Muscle of back (tissue), 11 donors: ENCODE measurements around the gene LAMC1. TPM values are rescaled to one million over a fixed set of nuclear protein-coding genes. Genes with fewer than 3 reads are reported as not detected.
"Not testable (repeated sequence)": the region's sequence is repeated elsewhere in the genome, so short reads cannot be mapped to it uniquely, and the experiment has no call there.

Experiments
- DNase-seq, 3 donors: peaks; one replicate each; pipeline versions ENCODE4 v3.0.0 to v3.0.0-alpha.2; 2013
- polyA plus RNA-seq, 10 donors: library from polyadenylated mRNA; unstranded; fragments of 120-200 nt; gene quantifications; one replicate each; pipeline ENCODE4 v1.2.1, GENCODE V29; 2013; ENCODE audit not compliant: insufficient read length in 10 of 10

The LAMC1 gene
- polyA plus RNA-seq, 10 donors: 272 to 386 (median 317) TPM

DNA sequence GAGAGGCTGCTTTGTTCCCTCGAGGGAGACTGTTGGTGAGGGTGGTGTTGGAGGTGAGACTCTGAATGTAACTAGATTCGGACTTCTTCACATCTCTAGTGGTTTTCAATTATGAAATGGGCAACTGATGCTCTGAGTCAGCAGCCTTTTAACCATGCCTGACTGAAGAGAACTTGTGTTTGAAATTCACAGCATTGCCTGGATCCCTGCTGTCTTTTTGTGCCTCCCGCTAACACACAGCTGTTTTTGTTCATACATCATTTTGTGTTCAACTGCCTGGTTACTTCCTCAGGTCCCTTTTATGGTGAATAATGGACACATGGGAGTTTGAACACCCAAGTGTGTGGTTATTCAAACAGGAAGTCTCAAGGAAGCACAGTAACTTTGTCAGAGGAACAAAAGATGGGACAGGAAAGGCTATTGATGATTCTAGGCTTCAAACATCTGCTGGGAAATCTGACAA is 16.8 kb downstream of the LAMC1 start:
- peak in 2 of 3 donors; percentile 58 to 74 for DNase-seq

DNA sequence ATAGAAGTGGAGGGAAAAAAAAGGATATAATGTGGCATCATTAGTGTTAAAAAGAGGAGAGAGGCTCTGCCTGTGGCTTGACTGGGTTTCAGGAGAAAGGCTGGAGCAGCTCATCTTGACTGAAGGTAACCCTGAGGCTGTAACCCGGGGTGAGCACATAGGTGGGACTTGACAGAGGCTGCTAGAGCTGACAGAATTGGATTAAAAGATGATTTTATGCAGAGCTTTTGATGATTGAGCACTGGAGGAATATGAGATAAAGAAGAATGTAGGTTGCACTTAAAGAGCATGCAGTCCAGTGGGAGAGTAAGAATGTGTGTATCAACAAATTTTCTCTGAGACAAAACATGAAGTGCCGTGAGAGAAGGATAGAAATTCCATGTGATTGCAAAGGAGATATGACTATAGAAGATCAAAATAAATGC is 17.3 kb downstream of the LAMC1 start:
- DNase-seq: no peak

DNA sequence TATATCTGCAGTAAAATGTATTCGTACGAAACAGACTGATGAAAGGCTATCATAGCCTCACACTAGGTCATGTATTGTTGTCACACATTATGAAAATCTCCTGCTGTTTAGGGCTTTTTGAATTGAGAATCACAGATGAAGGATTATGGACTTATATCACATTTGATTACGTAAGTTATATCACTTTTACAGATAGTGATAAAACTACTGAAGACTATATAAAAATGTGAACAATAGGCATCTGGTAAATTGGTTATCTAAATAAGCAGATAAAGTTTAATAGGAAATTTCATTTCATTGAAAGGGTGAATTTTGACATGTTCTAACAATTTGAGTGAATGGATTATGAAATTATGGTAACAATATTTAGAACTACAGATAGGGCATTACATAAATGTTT is 20.0 kb downstream of the LAMC1 start:
- no peak for DNase-seq

DNA sequence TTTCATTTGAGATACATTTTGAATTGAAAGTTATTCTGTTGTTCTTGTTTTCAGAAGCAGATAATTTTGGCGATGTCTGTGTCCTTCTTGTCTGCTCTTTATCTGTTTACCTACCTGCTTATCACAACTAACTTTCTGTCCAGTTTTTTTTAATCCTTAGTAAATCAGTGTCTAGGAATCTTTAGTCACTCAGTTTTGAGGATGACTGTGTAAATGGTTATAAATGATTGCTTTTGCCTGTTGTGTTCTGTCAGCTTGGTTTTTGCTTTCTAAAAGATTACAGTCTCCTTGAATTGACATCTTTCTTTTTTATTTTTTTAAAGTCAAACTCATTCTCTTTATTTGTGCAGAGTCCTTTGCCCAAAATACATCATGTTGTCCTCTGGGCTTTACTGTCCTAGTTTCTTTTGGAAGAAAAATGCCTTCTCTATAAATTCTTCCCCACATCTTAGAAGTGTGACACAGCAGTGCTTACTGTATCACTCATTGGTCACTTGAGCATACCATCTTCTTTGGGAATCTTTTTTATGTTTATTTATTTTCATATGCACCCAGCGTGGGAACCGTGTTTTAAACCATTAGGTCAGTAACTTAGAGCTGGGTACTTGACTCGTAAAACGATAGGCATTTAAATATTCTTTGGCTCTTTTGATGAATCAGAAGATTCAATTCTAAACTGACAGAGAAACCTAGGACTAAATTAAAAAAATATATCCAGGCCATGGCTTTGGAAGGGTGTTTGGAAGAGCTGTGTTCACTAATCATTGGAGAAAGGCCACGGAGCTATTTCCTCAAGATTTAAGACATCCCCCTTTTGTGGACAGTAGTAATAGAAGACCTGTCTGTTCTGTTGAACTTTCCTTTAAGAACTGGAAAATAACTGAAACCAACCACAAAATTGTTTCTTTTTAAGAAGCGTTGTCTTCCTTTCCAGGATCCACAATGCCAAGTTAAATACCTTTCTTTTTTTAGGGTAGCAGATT is 20.9 kb downstream of the LAMC1 start:
- peak in 2 of 3 donors; percentile 31 to 53 for DNase-seq

DNA sequence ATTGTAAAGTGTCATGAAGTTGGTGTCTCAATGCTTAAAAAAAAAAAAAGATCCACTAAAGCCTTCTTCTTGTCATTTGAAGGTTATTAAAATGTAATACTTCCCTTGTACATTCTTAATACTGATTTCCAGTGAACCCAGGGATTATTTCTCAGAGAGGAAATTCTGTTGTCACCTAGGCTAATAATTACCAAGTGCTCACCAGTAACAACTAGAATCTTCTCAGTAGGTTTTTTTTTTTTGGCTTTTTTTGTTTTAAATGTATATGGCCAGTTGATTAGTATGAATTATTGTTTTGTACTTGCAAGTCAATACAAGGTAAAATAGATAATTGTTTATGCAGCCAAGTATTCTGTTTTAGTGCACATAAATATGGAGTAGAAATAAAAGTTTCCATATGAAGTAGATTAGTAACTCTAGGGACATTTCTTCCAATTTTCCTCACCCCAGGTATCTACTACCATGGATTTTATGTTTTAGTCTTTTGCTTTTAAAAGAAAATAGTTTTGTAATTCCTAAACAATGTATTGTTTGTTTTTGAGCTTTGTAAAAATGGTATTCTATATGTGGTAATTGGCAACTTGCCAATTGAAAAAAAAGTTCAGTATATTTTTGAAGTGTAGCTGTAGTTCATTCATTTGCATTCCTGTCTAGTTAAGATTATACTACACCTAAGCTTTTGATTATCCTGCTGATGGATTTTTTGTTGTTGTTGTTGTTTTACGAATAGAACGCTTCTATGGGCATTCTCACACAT is 21.9 kb downstream of the LAMC1 start:
- peak in 1 of 3 donors; percentile 26 for DNase-seq

DNA sequence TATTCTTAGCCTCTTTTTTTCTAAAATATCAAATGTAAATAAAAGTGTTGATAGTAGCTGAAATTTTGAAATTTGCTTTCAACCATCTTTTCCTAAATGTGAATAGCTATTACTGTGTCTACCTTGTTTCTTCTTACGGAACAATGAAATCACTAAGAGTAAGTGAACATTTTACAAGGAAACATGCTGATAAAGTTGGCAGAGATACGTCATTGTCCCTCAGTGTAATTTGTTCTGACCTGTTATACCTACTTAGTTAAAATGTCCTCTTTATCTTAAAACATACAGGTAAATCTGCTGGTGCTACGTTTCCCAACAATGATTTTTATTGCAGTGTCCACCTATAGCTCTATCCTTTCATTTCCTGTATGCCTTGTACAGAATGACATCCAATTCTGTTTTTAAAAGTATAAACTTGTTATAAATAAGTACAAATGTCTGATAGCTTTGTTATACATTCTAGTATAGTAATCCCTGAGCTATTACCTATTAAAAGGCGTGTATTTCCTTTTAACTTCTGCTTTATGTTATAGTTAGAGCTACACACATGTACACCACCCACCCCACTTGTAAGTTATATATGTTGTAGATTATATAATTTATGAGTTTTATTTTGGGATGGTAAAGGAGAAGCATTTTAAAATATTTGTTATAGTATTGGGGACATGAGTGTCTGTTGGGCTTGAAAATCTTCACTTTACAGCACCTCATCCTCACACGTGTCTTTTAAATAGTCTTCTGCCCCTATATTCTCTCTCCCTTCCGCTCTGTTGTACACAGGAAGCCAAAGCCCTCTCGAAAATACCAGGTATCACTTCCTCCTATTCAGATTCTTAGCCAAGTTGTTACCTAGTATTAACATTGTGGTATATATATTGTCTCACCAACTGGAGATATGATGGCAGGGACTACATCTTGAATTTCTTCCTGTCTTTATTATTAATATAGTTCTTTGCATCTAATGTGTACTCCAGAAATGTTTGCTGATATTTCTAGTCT is 25.2 kb downstream of the LAMC1 start:
- DNase-seq: no peak

DNA sequence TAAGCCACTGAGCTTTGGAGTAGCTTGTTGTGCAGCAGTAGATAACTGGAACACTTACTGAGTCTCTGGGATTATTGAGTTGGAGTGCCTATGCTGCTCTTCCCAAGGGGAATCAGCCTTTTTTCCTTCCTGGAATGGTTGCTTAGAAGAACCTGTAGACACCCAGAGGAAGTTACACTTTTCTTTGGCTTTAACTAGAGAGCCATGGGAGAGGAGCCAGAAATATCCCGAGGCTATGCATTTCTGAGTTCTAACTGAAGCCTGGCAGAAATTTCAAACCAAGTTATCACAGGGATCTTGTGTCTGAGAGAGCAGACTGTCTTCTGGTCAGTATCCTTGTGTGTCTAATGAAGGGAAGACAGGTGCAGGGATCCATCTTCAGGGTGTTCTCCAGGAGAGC is 28.3 kb downstream of the LAMC1 start:
- peak in 1 of 3 donors; percentile 34 for DNase-seq

DNA sequence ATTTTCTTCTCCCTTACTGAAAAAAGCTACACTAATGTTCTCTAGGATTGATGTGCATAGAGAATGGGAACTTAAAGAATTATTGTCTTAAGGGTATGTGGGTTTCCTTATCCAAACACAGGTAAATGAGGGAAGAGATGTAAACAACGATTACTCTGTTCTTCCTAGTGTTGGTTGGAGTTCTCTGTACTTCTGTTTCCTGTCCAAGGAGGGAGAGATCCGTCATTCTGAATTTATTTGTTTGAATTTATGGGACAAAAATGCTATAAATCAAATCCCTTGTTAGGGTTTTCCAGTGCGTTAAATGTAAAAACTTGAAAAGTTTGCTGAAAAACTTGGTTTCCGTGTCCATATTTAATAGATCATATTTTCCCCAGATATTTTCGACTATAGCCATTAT is 29.6 kb downstream of the LAMC1 start:
- DNase-seq: no peak

DNA sequence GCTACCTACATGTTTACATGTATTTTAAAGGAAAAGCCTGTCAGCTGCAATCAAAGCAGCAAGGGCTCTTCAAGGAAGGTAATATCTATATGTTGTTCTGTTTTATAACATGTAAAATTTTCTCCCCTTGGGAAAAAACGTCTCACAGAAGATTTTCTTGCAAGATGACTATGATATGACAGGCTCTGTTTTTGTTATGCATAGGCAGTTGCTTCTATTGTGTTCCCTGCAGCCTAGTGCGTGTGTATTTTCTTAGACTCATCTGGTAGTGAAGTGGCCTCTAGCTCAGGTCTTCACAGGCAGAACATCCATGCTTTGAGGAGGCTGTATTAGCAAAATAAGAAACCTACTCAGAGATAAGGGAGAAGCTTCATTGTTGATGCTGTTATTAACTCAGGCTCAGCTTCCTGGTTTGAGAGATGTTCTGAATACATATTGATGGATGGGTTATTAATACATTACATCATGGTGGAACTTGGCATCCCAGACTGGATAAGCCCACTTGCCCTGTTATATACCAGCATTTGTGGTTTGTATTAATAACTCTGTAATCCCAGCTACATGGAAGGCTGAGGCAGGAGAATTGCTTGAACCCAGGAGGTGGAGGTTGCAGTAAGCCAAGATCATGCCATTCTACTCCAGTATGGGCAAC is 35.8 kb downstream of the LAMC1 start:
- DNase-seq: no peak

DNA sequence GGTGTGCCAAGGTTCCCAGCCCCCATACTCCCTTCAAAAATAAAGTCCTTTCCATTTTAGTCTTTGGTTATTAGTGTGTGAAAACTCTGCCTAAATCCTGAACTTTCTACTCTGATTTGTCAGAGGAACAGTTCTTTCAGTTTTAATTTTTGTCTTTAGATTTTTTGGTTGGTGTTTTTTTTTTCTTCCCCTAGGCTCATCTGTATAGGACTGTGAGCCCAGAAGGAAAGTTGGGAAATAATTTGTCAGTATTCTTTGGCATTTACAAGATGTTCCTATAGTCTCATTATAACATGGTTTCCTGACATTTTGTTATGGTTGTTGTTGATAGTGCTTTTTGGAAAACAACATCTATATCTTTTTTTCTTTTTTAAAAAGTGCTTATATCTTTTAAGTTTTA is 38.0 kb downstream of the LAMC1 start:
- no peak for DNase-seq

DNA sequence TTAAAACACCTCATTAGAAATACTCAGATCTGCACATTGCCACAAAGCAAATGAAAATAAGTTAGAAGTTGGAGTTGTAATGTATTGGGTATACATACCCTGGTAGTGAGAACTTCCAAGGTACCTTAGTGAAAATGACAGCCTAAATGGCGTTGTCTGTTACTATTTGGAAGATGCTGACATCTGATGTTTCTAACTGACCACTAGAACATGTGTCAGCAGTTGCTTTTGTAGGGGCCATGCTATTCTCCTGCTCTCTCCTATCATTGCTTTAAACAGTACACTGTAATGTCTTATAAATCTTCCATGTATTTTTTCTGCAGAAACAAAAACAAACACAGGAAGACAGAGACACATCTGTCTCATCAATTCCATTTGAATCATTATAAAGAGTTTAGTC is 40.1 kb downstream of the LAMC1 start:
- DNase-seq: no peak

DNA sequence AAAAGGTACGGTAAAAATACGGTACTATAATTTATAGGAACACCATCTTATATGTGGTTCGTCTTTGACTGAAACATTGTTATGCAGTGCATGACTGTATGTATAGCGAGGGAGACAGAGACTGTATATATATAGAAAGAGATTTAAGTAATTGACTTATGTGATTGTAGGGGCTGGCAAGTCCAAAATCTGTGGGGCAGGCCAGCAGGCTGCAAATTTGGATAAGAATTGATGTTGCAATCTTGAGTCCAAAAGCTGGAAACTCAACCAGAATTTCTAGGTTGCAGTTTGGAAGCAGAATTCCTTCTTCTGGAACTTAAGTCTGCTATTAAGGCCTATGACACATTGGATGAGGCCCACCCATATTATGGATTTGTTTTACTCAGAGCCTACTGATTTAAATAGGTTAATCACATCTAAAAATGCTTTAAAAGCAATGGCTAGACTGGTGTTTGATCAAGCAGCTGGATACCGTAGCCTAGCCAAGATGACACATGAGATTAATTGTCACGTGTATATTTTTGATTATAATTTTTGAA is 42.0 kb downstream of the LAMC1 start:
- DNase-seq: no peak

DNA sequence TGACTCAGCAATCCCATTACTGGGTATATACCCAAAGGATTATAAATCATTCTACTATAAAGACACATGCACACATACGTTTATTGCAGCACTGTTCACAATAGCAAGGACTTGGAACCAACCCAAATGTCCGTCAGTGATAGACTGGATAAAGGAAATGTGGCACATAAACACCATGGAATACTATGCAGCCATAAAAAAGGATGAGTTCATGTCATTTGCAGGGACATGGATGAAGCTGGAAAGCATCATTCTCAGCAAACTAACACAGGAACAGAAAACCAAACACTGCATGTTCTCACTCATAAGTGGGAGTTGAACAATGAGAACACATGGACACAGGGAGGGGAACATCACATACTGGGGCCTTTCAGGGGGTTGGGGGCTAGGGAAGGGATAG is 43.2 kb downstream of the LAMC1 start:
- DNase-seq: not testable (repeated sequence)

DNA sequence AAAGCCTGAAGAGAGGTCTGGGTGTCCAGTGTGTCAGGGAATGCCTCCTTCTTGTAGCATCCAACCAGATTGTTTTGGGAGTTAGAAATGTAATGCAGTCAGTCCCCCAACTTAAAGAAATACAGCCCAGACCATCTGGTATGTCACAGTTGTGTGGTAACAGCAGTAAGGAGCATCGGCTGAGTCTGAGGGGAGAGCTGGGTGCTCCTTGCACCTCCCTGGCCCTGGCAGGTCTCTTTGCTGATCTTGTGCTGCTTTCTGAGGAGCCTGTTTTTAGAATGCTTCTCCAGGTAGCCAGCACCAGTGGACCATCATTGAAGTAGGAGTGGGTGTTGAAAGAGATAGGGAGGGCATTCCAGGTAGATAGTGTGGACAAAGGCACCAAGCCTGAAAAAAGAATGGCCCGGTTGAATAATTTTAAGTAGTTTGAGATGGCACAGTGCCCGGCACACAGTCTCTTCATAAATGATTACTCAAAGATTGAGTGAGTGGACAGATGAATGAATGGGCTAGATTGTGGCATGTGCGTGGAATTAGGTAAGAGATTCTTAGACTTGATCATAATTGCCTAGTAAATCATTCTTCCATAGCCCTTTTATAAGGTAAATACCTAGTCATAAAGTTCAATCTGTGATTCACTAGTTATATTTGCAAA is 46.5 kb downstream of the LAMC1 start:
- no peak for DNase-seq

DNA sequence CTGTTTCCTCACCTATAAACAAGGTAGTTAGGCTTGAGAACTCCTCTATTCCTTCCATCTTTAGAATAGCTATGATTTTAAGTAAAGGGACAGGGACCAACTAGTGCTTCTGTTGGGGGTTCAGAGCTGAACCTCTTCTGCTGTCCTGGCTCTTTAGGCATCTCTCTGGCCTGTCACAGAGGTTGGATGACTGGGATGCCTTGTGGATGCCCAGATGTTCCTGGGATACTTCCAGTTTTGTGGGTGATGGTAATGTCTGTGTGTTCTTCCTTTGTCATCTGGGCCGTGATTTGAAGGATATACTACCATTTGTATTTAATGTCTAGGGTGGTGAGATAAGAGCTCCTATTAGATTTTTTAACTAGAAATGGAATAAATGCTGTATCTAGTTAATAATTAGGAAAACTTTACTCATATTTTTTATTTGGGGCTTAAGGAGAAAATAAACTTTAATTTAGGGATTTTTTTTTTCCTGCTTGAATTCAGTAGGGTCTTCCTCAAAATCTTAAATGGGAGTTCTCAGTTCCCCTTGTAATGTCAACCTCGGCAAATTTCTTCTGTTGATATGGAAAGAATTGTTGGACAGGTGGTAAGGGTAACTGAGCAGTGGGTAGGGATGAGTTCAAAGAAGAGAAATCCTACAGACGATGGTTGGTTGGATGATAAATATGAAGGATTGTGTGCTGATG is 47.2 kb downstream of the LAMC1 start:
- no peak for DNase-seq

DNA sequence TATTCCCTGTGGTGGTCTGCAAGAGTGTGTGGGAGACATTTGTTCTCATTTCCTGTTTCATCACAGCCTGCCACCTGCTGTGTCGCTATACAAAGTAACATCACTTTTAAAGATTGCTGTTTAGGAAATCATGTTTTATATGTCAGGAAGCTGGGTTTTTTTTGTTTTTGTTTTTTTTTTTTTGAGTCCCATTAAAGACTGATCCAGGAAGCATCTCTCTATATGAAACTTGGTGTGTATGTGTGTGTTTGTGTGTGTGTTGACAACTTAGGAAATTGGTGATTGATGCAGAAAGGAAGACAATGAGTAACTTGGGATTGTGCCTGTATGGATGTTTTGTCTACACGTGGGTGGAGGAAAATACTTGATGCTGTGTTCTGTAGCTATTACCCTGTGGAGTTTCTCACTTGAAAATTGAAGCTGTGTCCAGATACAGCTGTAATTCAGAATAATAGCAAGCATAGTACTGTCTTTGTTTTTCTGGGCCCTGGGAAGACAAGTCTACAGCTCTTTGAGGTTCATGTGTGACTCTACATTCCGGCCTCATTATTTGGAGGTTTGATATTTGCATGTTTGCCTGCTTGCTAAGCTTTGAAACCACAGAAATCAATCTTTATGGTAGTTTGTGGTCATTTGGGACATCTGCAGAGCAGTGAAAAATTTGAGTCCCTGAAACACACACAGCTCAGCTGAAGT is 47.9 kb downstream of the LAMC1 start:
- DNase-seq: peak; percentile 73 to 89 (median 75)

DNA sequence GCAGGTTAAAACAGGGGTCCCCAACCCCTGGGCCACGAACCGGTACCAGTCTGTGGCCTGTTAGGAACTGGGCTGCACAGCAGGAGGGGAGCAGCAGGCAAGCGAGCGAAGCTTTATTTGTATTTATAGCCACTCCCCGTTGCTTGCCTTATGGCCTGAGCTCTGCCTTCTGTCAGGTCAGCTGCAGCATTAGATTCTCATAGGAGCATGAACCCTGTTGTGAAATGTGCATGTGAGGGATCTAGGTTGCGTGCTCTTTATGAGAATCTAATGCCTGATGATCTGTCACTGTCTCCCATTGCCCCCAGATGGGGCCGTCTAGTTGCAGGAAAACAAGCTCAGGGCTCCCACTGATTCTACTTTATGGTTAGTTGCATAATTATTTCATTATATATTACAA is 49.4 kb downstream of the LAMC1 start:
- DNase-seq: not testable (repeated sequence)

DNA sequence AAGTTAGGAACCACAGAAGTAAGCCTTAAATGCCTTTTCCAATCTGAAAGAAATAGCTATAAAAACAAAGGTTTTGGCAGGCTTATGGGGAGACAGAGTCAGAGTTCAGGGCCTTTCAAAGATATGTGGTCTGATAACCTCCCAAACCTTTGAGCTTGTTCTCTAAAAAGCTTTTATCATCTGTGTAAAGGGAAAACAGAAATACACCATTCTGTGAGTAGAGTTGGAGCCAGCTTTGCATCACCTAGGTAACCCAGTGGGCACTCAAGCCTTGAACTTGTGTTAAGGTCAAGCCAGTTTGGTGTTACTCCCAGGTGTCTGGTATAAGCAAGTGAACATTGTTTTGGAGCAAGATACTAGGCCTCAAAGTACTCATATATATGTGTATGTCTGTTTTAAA is 50.1 kb downstream of the LAMC1 start:
- DNase-seq: no peak

DNA sequence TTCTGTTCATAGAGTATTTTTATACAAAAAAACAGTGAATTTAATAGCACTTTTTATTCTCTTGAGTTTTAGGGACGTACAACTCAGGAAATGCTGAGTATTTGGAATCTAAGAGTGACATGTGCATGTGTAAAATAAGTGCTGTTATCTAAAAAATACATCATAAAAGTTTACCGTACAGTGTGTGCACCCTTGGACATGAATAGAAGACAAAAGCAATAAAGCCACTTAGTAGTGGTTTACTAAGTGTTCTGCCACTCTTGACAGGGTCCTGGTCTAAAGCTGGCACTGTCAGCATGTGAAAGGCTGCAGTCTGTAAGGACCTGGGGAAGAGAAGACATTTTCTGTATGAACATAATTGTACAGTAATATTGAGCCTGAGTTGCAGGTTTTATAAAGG is 51.0 kb downstream of the LAMC1 start:
- no peak for DNase-seq
